ENCODE data around the gene MYO10.
"Not testable (repeated sequence)": the region's sequence is repeated elsewhere in the genome, so short reads cannot be mapped to it uniquely, and the experiment has no call there.

Gene MYO10

DNA sequence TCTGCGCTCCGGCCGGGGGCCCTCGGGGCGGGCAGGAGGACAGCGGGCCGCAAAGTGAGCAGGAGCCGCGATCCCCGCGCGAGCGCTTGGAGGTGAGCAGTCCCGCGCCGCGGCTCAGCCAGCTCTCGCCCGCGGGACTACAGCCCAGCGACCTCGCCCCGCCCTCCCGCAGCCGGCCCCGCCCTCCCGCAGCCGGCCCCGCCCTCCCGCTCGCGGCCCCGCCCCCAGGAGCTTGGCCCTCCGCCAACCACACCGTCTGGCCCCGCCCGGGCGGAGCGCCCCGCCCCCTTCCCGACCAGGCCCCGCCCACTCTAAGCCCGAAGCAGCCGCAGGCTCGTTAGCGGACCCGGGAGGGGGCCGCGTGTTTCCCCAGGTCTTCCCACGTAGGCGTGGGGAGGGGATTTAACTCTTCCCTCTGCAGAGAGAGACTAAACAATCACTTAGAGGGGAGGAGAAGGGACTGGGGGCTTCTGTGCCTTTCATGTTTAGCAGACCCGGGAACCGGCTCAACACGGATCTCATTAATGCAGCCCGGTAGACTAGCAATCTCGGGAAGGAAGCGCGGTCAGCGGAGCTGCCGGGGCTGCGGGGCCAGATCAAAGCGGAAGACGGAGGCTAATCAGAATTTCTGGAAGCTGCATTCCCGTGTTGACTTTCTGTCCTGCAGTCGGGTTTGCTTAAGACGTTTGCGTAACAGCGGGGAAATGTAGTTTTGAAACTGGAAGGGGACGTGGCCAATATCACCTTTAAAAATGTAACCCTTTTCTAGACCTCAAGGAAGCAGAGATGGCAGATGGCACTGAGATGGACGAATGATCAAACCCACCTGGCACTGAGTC, at the start of gene MYO10:
TSS of gene MYO10 (minus strand) at position 139 of the 839 bp plus-strand sequence. CDS start 480 bp downstream, outside the sequence.
- peak; percentile 22 for DNase-seq (ENCODE audit: low spot score)

DNA sequence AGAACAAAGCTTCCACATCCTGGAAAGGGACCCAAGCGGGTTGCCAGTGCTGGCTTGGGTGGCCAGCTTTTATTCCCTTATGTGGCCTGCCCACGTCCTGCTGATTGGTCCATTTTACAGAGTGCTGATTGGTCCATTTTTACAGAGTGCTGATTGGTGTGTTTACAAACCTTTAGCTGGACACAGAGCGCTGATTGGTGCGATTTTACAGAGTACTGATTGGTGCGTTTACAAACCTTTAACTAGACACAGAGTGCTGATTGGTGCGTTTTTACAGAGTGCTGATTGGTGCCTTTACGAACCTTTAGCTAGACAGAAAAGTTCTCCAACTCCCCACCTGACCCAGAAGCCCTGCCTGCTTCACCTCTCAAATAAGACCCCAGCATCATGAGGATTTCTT, 49.2 kb upstream of the MYO10 start:
- DNase-seq (ENCODE audit: low spot score) = not testable (repeated sequence)

DNA sequence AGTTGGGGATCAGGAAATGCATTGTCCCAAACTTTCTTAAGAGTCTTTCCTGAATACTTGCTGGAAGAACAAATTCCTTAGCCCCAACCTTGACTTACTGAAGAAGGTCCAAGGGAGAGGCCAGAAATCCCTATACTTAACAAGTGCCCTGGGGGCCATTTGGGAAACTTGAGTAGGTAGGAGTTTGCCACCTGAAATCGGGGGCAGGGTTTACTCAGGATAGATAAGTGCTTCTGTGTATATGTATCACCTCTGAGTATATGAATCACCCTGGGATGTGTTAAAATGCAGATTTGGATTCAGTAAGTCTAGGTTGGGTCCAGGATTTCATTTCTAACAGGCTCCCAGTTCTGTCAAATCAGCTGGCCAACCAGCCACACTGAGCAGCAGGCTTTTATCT, 47.9 kb upstream of the MYO10 start:
- DNase-seq (ENCODE audit: low spot score) = no peak

DNA sequence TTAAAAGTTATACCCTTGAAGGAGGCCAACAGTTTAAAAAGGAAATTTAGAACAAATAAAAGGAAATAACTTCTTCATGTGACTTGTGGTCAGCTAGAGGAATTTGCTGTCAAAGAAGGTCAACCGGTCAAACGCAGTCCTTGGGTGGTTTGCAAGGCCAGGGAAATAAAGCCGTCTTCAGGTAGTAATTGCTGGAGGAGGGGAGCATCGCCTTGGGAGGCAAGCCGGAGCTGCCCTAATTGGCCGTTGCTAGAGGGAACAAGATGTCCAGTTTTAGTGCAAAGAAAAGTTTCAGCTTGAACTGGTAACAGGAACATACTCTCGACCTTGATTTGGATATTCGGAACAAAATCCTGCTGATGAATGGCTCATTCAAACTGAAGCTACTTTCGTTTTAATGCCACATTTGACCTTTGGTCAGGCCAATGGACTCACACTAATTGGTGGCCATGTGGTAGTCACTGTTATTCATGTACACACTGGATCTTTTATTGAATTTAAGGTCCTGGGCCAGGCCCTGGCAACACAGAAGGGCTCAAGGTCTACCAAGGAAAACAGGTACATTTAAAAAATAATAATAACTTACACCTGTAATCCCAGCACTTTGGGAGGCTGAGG, 47.0 kb upstream of the MYO10 start:
- no peak for DNase-seq (ENCODE audit: low spot score)

DNA sequence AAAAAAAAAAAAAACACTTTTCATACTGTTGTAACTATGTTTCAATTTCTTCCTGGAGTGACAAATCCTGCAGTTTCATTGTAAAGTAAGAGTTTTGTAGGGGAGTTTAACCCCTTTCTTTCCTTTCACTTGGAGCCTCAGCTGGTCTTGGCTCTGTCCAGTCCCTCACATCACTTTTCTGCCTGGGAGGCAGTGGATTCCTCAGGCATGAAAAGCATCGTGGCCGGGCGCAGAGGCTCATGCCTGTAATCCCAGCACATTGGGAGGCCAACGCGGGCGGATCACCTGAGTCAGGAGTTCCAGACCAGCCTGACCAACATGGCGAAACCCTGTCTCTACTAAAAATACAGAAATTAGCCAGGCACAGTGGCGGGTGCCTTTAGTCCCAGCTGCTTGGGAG, 45.6 kb upstream of the MYO10 start:
- no peak for DNase-seq (ENCODE audit: low spot score)

DNA sequence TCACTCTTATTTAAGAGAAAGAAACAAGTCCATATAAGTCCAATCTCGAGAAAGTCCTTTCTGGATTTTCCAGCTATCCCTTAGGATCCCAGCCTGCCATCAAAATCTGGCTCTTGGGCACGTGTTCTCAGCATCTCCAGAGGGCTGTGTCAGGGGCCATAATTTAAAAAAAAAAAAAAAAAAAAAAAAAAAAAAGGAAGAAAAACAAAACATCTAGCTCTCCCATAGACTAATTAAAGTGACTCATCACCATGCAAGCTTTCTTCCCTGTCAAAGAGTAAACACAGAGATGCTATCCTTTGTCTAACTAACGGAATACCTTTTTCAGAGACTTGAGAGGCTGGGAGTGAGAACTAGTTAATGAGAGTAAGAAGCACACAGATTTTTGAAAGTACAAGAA, 44.9 kb upstream of the MYO10 start:
- no peak for DNase-seq (ENCODE audit: low spot score)

DNA sequence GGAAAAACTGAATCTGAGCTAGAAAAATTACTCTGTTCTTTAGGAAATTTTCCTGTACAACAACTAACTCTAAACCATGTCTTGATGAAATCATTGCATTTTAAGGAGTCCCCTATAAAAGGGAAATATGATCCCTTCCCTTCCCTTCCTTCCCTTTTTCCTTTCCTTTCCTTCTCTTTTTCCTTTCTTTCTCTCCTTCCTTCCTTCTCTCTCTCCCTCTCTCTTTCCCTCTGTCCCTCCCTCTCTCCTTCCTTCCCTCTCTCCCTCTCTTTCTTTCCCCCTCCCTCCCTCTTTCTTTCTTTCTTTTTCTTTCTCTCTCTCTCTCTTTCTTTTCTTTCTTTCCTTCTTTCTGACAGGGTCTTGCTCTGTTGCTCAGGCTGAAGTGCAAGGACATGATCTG, 42.2 kb upstream of the MYO10 start:
- DNase-seq (ENCODE audit: low spot score) = no peak

DNA sequence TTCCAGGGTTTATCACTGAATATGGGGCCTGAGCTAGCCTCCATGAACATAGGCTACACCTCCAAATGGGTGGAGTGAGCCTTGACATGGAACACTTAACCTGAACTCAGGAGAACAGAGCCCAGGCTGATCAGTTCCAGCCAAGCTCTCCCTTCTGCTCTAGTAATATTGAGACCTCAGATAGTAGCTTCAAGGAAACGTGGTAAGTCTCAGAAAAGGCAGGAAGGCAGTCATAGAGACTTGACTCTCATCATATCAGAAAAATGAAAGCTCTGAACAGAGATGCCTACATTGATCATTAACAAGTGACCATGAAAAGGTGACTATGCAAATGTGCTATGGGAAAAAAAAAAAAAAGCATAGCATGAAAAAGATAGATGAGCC, 40.5 kb upstream of the MYO10 start:
- DNase-seq (ENCODE audit: low spot score) = no peak

DNA sequence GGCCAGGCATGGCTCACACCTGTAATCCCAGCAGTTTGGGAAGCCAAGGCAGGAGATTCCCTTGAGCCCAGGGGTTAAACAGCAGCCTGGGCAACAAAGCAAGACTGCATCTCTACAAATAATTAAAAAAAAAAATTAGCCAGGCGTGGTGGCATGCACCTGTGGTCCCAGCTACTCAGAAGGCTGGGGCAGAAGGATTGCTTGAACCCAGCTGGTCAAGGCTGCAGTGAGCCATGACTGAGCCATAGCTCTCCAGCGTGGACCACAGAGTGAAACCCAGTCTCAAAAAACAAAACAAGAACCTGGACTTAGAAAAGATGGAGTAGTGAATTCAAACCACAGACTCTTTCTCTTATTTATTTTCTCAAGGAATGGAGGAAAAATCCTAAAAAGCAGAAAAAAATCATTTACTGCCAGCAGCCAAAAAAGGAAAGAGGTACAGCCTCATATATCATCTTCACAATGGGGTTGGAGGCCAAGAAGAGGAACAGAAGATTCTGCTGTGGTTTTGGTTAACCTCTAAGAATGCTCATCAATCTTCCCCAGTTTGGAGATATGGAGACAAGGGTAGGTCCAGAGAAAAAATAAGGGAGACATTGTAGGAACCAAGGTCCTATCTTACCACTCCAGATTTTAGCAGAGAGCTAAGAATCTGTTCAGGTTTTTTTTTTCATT, 40.0 kb upstream of the MYO10 start:
- DNase-seq (ENCODE audit: low spot score) = no peak

DNA sequence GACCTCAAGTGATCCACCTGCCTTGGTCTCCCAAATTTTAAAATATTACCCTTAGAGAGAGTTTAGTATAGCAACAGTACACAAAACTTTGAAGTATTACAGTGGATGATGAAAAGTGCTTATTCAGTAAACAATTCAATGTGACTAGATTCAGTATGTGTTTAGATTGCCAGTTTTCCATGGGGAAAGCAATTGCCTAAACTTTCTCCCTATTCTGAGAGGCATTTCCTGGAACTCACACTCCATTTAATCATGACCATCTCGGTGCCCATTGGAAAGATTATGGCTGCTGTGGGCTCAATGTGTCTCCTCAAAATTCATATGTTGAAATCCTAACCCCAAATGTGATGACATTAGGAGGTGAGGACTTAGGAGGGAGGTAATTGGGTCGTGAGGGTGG, 38.9 kb upstream of the MYO10 start:
- no peak for DNase-seq (ENCODE audit: low spot score)

DNA sequence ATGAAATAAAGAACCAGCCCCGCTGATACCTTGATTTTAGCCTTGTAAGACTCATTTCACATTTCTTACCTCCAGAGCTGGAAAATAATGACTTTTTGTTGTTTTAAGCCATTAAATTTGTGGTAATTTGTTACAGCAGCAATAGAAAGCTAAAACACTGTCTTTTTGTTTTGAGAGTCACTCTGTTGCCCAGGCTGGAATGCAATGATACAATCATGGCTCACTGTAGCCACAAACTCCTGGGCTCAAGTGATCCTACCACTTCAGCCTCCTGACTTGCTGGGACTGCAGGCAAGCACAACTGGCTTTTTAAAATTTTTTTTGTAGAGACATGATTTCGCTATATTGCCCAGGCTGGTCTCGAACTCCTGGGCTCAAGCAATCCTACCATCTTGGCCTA, 34.7 kb upstream of the MYO10 start:
- no peak for DNase-seq (ENCODE audit: low spot score)

DNA sequence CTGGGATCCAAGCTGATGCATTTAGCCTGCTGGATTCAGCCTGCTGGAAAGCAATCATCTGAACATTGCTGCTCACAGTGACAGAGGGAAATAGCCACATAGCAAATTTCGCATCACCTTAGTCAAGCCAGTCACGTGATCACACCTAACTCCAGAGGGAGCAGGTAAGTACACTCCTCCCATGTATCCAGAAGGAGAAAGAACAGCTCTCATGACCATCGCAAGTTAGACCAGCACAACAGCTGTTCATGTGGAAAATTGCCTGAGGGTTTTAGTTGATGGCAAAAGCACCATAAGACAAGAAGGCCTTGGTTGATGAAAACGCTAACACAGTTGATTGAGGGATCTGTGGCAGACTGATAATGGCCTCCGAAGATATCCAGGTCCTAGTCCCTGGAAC, 34.2 kb upstream of the MYO10 start:
- no peak for DNase-seq (ENCODE audit: low spot score)

DNA sequence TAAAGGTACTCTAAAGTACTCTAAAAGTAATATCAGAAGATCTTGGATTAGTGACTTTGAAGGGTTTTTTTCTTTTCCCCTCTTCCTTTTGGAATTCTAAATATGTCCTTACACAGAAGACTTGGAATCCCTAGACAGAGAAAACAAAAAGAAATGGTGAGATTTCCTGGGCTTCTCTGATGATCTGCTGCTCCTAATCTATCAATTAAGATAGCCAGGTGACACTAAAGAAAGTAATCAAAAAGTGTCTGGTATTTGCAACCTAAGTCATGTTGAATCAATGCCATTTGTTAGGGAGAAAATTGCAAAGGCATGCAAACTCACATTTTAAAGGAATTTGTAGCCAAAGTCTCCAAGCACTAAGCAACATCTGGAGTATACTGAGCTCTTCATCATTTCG, 29.5 kb upstream of the MYO10 start:
- DNase-seq (ENCODE audit: low spot score) = no peak

DNA sequence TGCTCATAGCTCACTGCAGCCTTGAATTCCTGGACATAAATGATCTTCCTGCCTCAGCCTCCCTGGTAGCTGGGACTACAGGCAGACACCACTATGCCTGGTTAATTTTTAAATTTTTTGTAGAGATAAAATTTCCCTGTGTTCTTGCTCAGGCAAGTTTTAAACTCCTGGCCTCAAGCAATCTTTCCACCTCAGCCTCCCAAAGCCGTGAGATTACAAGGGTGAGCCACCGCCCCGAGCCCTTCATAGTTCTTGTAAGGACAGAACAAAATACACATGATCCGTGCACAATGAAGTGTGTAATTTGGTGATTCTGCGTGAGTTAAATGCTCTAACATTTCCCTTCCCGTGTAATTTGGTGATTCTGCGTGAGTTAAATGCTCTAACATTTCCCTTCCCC, 27.7 kb upstream of the MYO10 start:
- DNase-seq (ENCODE audit: low spot score) = no peak

DNA sequence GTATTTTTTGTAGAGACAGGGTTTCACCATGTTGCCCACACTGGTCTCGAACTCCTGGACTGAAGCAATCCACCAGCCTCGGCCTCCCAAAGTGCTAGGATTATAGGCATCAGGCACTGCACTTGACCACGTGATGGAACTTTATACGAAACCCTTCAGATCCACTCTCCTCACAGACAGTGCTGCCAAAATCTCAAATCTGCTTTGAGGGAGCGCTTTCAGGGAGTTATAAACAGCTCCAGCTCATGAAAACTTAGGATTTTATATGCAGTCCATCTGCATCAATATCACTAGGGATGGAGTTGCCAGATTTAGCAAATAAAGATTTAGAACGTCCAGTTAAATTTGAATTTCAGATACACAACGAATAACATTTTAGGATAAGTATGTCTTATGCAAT, 25.0 kb upstream of the MYO10 start:
- DNase-seq (ENCODE audit: low spot score) = no peak

DNA sequence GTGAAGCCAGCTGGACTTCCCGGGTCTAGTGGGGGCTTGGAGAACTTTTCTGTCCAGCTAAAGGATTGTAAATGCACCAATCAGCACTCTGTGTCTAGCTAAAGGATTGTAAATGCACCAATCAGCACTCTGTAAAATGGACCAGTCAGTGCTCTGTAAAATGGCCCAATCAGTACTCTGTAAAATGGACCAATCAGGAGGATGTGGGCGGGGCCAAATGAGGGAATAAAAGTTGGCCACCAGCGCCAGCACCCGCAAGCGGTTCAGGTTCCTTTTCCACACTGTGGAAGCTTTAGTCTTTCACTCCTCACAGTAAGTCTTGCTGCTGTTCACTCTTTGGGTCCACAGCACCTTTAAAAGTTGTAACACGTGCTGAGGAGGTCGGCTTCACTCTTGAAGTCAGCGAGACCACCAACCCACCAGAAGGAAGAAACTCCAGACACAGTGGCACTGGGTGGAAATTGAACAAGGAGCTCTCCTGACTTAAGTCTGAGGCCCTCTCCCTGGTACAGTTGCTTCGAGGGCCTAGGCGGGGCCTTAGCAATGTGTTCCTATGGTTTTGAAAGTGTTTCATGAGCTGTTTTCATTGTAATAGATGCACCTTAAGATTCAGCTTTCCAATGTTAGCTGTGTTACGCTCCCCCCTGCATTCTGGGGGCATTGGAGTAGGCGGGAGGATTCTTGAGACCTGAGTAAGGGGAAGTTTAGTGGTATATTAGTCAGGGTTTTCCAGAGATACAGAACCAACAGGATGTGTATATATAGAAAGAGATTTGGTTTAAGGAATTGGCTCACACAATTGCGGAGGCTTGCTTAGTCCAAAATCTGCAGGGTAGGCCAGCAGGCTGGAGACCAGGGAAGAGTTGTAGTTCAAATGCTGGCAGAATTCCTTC, 21.5 kb upstream of the MYO10 start:
- no peak for DNase-seq (ENCODE audit: low spot score)

DNA sequence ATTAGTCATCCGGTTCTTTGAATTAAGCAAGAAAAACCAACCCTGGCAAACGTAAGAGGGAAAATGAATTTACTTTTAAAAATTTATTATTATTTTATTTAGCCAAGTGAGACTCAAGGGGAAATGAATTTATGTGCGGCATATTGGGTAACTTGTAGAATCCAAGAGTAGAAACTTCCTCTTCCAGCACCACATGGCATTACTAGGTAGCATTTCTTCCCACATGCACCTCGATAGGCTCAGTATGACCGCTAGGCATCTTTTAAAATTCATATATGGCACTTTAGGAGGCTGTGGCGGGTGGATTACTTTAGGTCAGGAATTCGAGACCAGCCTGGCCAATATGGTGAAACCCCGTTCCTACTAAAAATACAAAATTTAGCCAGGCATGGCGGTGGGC, 17.6 kb upstream of the MYO10 start:
- DNase-seq (ENCODE audit: low spot score) = no peak

DNA sequence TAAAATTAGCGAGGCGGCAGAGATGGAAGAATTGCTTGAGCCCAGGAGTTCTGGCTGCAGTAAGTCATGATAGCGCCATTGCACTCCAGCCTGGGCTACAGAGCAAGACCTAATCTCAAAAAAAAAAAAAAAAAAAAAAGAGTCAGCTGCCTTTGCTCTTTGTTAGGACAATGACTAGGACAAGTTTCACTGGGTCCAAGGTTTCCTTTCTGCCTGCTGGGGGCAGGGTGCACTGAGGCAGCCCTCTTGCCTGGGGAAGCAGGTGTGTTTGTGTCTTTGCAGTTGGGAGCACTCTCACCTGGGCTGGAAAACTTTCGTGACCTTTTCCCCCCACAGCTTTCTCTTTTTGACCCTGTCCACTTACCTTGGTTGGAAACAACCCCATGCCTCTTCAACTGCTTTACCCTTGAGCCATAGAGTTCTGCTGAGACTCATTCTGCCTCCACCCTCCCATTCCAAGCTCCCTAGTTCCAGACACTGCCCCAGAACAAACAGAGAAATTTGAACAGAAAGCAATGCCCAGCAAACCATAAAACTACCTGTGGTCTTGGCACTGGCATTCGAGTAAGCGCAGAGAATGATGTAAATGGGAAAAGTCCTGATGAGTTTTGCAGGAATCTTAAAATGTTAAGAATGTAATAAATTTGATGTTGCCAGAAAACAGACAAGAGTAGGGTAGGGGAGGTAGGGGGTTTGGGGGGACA, 17.0 kb upstream of the MYO10 start:
- no peak for DNase-seq (ENCODE audit: low spot score)

DNA sequence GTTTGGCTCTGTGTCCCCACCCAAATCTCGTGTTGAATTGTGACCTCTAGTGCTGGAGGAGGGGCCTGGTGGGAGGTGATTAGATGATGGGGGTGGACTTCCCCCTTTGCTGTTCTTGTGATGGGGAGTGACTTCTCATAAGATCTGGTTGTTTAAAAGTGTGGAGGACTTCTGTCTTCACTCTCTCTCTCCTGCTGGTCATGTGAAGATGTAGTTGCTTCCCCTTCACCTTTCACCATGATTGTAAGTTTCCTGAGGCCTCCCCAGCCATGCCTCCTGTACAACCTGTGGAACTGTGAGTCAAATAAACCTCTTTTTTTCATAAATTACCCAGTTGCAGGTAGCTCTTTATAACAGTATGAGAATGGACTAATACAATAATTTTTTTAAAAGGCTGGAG, 10.6 kb upstream of the MYO10 start:
- no peak for DNase-seq (ENCODE audit: low spot score)

DNA sequence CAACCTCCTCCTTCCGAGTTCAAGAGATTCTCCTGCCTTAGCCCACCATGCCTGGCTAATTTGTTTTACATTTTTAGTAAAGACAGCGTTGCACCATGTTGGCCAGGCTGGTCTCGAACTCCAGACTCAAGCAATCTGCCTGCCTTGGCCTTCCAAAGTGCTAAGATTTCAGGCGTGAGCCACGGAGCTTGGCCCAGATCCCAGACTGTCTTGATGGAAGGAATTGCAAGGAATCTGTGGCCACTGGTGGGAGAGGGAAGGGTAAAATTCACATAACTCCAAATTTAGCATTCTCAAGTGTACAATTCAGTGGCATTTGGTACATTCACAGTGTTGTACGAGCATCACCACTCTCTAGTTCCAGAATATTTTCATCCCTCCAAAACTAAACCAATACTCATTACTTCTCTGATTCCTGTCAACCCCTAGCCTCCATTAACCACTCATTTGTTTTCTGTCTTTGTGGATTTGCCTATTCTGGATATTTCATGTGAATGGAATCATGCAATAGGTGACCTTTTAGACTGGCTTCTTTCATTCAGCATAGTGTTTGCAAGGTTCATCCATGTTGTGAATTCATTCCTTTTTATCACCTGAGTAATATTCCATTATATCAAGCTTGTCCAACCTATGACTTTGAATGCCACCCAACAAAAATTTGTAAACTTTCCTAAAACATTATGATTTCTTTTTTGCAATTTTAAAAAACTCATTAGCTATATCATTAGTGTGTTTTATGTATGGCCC, 8.9 kb upstream of the MYO10 start:
- no peak for DNase-seq (ENCODE audit: low spot score)

All from HuH-7.5 (cell line).